Uterus (tissue), 2 donors: ENCODE data around the gene SRP9.

Source experiments
- POLR2A ChIP-seq, 2 donors: fragments of 450-650 bp; IDR thresholded peaks; one replicate each; pipeline ENCODE4 v1.6.1; 2016; ENCODE audit warnings: antibody characterized with exemption in 2 of 2, mild to moderate bottlenecking in 1 of 2, moderate library complexity in 1 of 2
- TF ChIP-seq, protein P1 (sequence below), 4 experiments: fragments of 200-600 bp in 2 of 4; fragments of 450-650 bp in 2 of 4; sonication (generic) in 2 of 4; IDR thresholded peaks; one replicate each; pipeline ENCODE4 v1.5.1; 2016 to 2019; ENCODE audit warnings: antibody characterized with exemption in 4 of 4, mild to moderate bottlenecking in 2 of 4, moderate library complexity in 1 of 4

DNA sequence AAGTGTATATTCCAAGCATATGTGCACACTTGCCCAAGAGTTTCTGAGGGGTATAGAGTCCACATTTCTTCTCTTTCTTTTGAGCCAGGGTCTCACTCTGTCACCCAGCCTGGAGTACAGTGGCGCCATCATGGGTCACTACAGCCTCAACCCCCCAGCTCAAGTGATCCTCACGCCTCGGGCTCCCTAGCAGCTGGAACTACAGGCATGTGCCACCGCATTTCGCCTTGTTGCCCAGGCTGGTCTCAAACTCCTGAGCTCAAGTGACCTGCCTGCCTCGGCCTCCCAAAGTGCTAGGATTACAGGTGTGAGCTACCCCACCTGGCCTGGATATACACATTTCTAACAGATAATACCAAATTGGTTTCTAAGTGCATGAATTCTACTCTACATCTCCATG is 17.1 kb upstream of the SRP9 start:
- TF ChIP-seq, protein P1, sequence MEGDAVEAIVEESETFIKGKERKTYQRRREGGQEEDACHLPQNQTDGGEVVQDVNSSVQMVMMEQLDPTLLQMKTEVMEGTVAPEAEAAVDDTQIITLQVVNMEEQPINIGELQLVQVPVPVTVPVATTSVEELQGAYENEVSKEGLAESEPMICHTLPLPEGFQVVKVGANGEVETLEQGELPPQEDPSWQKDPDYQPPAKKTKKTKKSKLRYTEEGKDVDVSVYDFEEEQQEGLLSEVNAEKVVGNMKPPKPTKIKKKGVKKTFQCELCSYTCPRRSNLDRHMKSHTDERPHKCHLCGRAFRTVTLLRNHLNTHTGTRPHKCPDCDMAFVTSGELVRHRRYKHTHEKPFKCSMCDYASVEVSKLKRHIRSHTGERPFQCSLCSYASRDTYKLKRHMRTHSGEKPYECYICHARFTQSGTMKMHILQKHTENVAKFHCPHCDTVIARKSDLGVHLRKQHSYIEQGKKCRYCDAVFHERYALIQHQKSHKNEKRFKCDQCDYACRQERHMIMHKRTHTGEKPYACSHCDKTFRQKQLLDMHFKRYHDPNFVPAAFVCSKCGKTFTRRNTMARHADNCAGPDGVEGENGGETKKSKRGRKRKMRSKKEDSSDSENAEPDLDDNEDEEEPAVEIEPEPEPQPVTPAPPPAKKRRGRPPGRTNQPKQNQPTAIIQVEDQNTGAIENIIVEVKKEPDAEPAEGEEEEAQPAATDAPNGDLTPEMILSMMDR (IDR thresholded peaks at IDR 0.05), result no peak
- no peak for TF ChIP-seq POLR2A (IDR thresholded peaks at IDR 0.05)
